ENCODE results near the gene ETV3. TPM values are rescaled to one million over a fixed set of nuclear protein-coding genes. Genes with fewer than 3 reads are reported as not detected.

ETV3 gene
- total and polyA plus RNA-seq, 2 of the 4 experiments (the other 2 are of a cell fraction) = 6.4 to 14.7 TPM

DNA sequence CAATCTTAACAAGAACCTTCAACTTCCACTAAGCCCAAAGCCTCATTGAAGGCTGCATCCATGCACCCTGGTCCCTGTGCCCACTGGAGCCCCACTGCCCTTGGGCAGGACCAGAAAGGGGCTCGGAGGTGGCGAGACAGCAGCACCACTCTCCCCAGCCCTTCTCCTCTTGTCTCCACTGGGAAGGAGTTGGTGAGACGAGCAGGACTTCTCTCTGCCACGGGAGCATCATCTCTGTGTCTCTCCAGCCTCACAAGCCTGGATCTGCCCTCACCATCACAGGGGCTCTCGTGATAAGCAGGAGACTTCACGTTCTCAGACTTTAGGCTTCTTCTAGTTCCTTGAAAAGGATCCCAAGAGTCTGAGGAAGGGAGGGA, 31.4 kb downstream of the ETV3 start:
- Histone ChIP-seq H3K23ac (ENCODE audit: low read depth, low read length) (peak overlapping the region; percentile 91), H4K20me1 (ENCODE audit: insufficient read depth, low read length) (no peaks in the 10 kb centered on the region), H2BK5ac (ENCODE audit: low read depth, low read length, poor library complexity, severe bottlenecking) (peak overlapping the region; percentile 93), H3K14ac (replicated peaks; ENCODE audit: low read depth, low read length) (peak overlapping the region; percentile 98), H4K8ac (ENCODE audit: low read depth in 2 of 2, low read length in 2 of 2) (peak overlapping the region; percentile 94 to 100), H3K4me1 (ENCODE audit: control insufficient read depth, insufficient read depth, low read length) (peaks cover 10% of the 10 kb centered on the region), H4K91ac (ENCODE audit: insufficient read depth, low read depth, low read length) (peak overlapping the region; percentile 94), H3K27me3 (ENCODE audit: control insufficient read depth, insufficient read depth, low read length) (no peaks in the 10 kb centered on the region; the same call in 1 of the 2 replicates), H3K9me1 (ENCODE audit: insufficient read depth, low read length) (peaks cover 22% of the 10 kb centered on the region), H3K4ac (ENCODE audit: low read depth, low read length) (peak overlapping the region; percentile 95), H4K5ac (ENCODE audit: low read depth, low read length) (peak overlapping the region; percentile 99), H3K9me3 (ENCODE audit: control insufficient read depth, insufficient read depth, low read length) (no peaks in the 10 kb centered on the region), H2BK20ac (ENCODE audit: low read depth, low read length) (peak overlapping the region; percentile 99), H2AK5ac (ENCODE audit: low read depth, low read length) (peak overlapping the region; percentile 97; the same call in 1 of the 2 replicates), H2BK15ac (ENCODE audit: low read depth, low read length) (peak overlapping the region; percentile 84; the same call in 2 of the 3 replicates), H3K27ac (ENCODE audit: insufficient read depth, low read length) (peak overlapping the region; percentile 63), H3K18ac (ENCODE audit: low read depth, low read length) (peak overlapping the region; percentile 69), H3K56ac (ENCODE audit: extremely low read depth, insufficient read depth, low read length) (0 out of 2 replicates have a peak overlapping the region, but pooled peaks have one; percentile 15), H2AFZ (replicated peaks; ENCODE audit: low read length, poor library complexity) (peak overlapping the region; percentile 96), H3K4me2 (ENCODE audit: low read depth, low read length) (no peak overlapping the region), H3K36me3 (ENCODE audit: control insufficient read depth, insufficient read depth, low read length) (no peaks in the 10 kb centered on the region), H2AK9ac (replicated peaks; ENCODE audit: low read depth, low read length, poor library complexity) (peak overlapping the region; percentile 83), H3K4me3 (ENCODE audit: insufficient read depth, low read depth, low read length) (no peak overlapping the region), H2BK120ac (ENCODE audit: low read depth, low read length) (peak overlapping the region; percentile 98), H3K9ac (ENCODE audit: low read depth, low read length) (no peak overlapping the region), H3K79me1 (ENCODE audit: low read depth in 1 of 2, low read length in 2 of 2) (no peaks in the 10 kb centered on the region)
- ChIA-PET POLR2A (ENCODE audit: unreplicated experiment) (interaction anchor here (0.6 kb wide), 1 partner anchor 34 kb away, joined by 3 read pairs; no protein-coding TSS in a partner anchor), CTCF (interaction anchor here (0.6 kb wide), 1 partner anchor 187 kb away, joined by 3 read pairs; no protein-coding TSS in a partner anchor)
- no TSS peak for BruUV-seq (replicated peaks)
- in situ Hi-C loops (cut with MboI; ENCODE audit: low sequenced_read_pairs) = no loop called here
- no CpG with 5 or more reads among the region's 6 CpGs for WGBS, 2 experiments (ENCODE audit: extremely low coverage in 2 of 2, insufficient read length in 1 of 2)
- no peak for DNase-seq
- dilution Hi-C loops (cut with HindIII; ENCODE audit: low sequenced_read_pairs, unreplicated experiment) = no loop called here
- TF ChIP-seq FOS (IDR thresholded peaks at IDR 0.05; ENCODE audit: low read depth, low read length) (no peak), RCOR1 (IDR thresholded peaks at IDR 0.05; ENCODE audit: insufficient replicate concordance, low read length) (no peak), BHLHE40 (IDR thresholded peaks at IDR 0.05; ENCODE audit: low read depth, low read length) (no peak), POLR2A (IDR thresholded peaks at IDR 0.05; ENCODE audit: low read depth, low read length) (no peak), NFE2L2 (IDR thresholded peaks at IDR 0.05; ENCODE audit: low read depth, low read length) (no peak), CTCF (conservative IDR thresholded peaks at IDR 0.05; ENCODE audit: low read depth, low read length) (no peak), RFX5 (IDR thresholded peaks at IDR 0.05; ENCODE audit: low read depth, low read length) (no peak), MAZ (IDR thresholded peaks at IDR 0.05; ENCODE audit: borderline replicate concordance, low read depth, low read length) (no peak), SMC3 (IDR thresholded peaks at IDR 0.05; ENCODE audit: low read depth, low read length) (no peak)
- TF ChIP-seq, protein P1, sequence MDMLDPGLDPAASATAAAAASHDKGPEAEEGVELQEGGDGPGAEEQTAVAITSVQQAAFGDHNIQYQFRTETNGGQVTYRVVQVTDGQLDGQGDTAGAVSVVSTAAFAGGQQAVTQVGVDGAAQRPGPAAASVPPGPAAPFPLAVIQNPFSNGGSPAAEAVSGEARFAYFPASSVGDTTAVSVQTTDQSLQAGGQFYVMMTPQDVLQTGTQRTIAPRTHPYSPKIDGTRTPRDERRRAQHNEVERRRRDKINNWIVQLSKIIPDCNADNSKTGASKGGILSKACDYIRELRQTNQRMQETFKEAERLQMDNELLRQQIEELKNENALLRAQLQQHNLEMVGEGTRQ (IDR thresholded peaks at IDR 0.05; ENCODE audit: low read depth, low read length) = no peak
- intact Hi-C loops (cut with micrococcal nuclease) = no loop called here
- ATAC-seq (ENCODE audit: low read depth) = peak; percentile 34
